Iris pigment epithelial cell (primary cell): ENCODE measurements around the gene RABGAP1L.
"Not testable (repeated sequence)": the region's sequence is repeated elsewhere in the genome, so short reads cannot be mapped to it uniquely, and the experiment has no call there.

Source experiments
- DNase-seq: peaks from one replicate; pipeline ENCODE4 v3.0.0-alpha.2; 2011; ENCODE audit warnings: low read depth

The RABGAP1L gene

GRCh38 chr1:174997041-174997440 is 837.7 kb downstream of the RABGAP1L start:
- DNase-seq, result no peak

- DNase-seq, result peak; percentile 50
Observed at GRCh38 chr1:174998569-174999215, 839.4 kb downstream of the RABGAP1L start.

GRCh38 chr1:174999216-174999935 is 840.1 kb downstream of the RABGAP1L start:
- DNase-seq, result peak; percentile 99

- DNase-seq, result peak; percentile 48
Observed at GRCh38 chr1:174999936-175000696, 840.8 kb downstream of the RABGAP1L start, which contains the start of gene CACYBP. CACYBP (plus strand) TSS chr1:174999947; CDS start chr1:175000181, 234 bp downstream.

- DNase-seq, result peak; percentile 24
Observed at GRCh38 chr1:175000697-175001187, 841.4 kb downstream of the RABGAP1L start.

GRCh38 chr1:175002910-175003517 is 843.7 kb downstream of the RABGAP1L start:
- DNase-seq, result no peak

- DNase-seq, result no peak
Observed at GRCh38 chr1:175003521-175003920, 844.2 kb downstream of the RABGAP1L start.

GRCh38 chr1:175005085-175005783 is 845.9 kb downstream of the RABGAP1L start:
- DNase-seq, result peak; percentile 53

GRCh38 chr1:175009532-175009931 is 850.2 kb downstream of the RABGAP1L start:
- DNase-seq, result no peak

- DNase-seq, result no peak
Observed at GRCh38 chr1:175013445-175013844, 854.1 kb downstream of the RABGAP1L start.

- DNase-seq, result peak; percentile 93
Observed at GRCh38 chr1:175015243-175015642, 855.9 kb downstream of the RABGAP1L start.

- DNase-seq, result no peak
Observed at GRCh38 chr1:175019524-175019923, 860.2 kb downstream of the RABGAP1L start.

GRCh38 chr1:175023043-175023921 is 864.0 kb downstream of the RABGAP1L start, which contains the start of gene MRPS14:
MRPS14 (minus strand) TSS chr1:175023425; CDS start chr1:175023408, 17 bp downstream.
- peak; percentile 99 for DNase-seq

- not testable (repeated sequence) for DNase-seq
Observed at GRCh38 chr1:175023922-175024242, 864.6 kb downstream of the RABGAP1L start.

GRCh38 chr1:175024773-175025172 is 865.5 kb downstream of the RABGAP1L start:
- DNase-seq, result no peak

- DNase-seq, result no peak
Observed at GRCh38 chr1:175033953-175034352, 874.6 kb downstream of the RABGAP1L start.

GRCh38 chr1:175034775-175035174 is 875.5 kb downstream of the RABGAP1L start:
- no peak for DNase-seq

- DNase-seq, result no peak
Observed at GRCh38 chr1:175035865-175036264, 876.5 kb downstream of the RABGAP1L start.

- no peak for DNase-seq
Observed at GRCh38 chr1:175036476-175036875, 877.2 kb downstream of the RABGAP1L start.

GRCh38 chr1:175037416-175037815 is 878.1 kb downstream of the RABGAP1L start:
- no peak for DNase-seq
